ACC112 (cell line): Measurements from ENCODE around the gene OTOP2.
A peak's percentile ranks its signal among the peaks of the same experiment; 100 is the strongest.
"Not testable (repeated sequence)": the region's sequence is repeated elsewhere in the genome, so short reads cannot be mapped to it uniquely, and the experiment has no call there.

Experiments used
- H2AFZ ChIP-seq: fragments of 200-600 bp; sonication (generic); one replicate; pipeline ENCODE4 v1.6.0; 2017; ENCODE audit warnings: antibody characterized with exemption, low read length; ENCODE audit not compliant: unreplicated experiment
- H3K27ac ChIP-seq: fragments of 200-600 bp; sonication (generic); 2 replicates; pipeline ENCODE4 v1.5.1; 2014; ENCODE audit warnings: low read depth, mild to moderate bottlenecking, antibody characterized with exemption, low read length, moderate library complexity
- H3K27me3 ChIP-seq: fragments of 200-600 bp; sonication (generic); 2 replicates; pipeline ENCODE4 v1.6.1; 2014; ENCODE audit warnings: mild to moderate bottlenecking, antibody characterized with exemption, low read length, moderate library complexity, mixed read lengths; ENCODE audit not compliant: insufficient read depth
- H3K36me3 ChIP-seq: fragments of 200-600 bp; sonication (generic); 2 replicates; pipeline ENCODE4 v1.6.1; 2016; ENCODE audit warnings: mild to moderate bottlenecking, antibody characterized with exemption, low read length, moderate library complexity, mixed read lengths; ENCODE audit not compliant: insufficient read depth
- H3K4me1 ChIP-seq: fragments of 200-600 bp; sonication (generic); one replicate; pipeline ENCODE4 v1.6.1; 2016; ENCODE audit warnings: low read length, mixed read lengths; ENCODE audit not compliant: insufficient read depth, unreplicated experiment, control insufficient read depth
- H3K4me3 ChIP-seq: fragments of 200-600 bp; sonication (generic); 2 replicates; pipeline ENCODE4 v1.5.1; 2014; ENCODE audit warnings: mild to moderate bottlenecking, low read depth, low read length
- H3K79me2 ChIP-seq: fragments of 200-600 bp; sonication (generic); one replicate; pipeline ENCODE4 v1.6.0; 2016; ENCODE audit warnings: low read length; ENCODE audit not compliant: control insufficient read depth, unreplicated experiment, insufficient read depth

The OTOP2 gene

GRCh38 chr17:74964988-74965622 lies 41.0 kb downstream of the OTOP2 start:
- Histone ChIP-seq H3K4me3 (no peak overlapping the region), H3K27me3 (no peaks in the 10 kb centered on the region), H3K36me3 (no peaks in the 10 kb centered on the region), H2AFZ (no peak overlapping the region), H3K27ac (no peak overlapping the region), H3K4me1 (peaks cover 4% of the 10 kb centered on the region), H3K79me2 (no peaks in the 10 kb centered on the region)

- Histone ChIP-seq H3K79me2 (no peaks in the 10 kb centered on the region), H3K27ac (no peak overlapping the region), H2AFZ (no peak overlapping the region), H3K4me1 (no peaks in the 10 kb centered on the region), H3K4me3 (no peak overlapping the region), H3K27me3 (peaks cover 27% of the 10 kb centered on the region), H3K36me3 (no peaks in the 10 kb centered on the region)
Observed at GRCh38 chr17:74968361-74968780, 44.3 kb downstream of the OTOP2 start.

GRCh38 chr17:74969501-74969900 lies 45.4 kb downstream of the OTOP2 start:
- H3K4me1 ChIP-seq, H2AFZ ChIP-seq, H3K27ac ChIP-seq, H3K36me3 ChIP-seq, H3K79me2 ChIP-seq, H3K4me3 ChIP-seq: not testable (repeated sequence)
- H3K27me3 ChIP-seq: peaks cover 35% of the 10 kb centered on the region

GRCh38 chr17:74970395-74970794 lies 46.3 kb downstream of the OTOP2 start:
- H2AFZ ChIP-seq: no peak overlapping the region
- H3K36me3 ChIP-seq: no peaks in the 10 kb centered on the region
- H3K4me1 ChIP-seq: no peaks in the 10 kb centered on the region
- H3K4me3 ChIP-seq: no peak overlapping the region
- no peak overlapping the region for H3K27ac ChIP-seq
- H3K27me3 ChIP-seq: peaks cover 36% of the 10 kb centered on the region
- no peaks in the 10 kb centered on the region for H3K79me2 ChIP-seq

GRCh38 chr17:74971069-74971841 lies 47.2 kb downstream of the OTOP2 start:
- Histone ChIP-seq H3K27ac (no peak overlapping the region), H3K27me3 (peaks cover 36% of the 10 kb centered on the region), H2AFZ (no peak overlapping the region), H3K4me1 (no peaks in the 10 kb centered on the region), H3K36me3 (no peaks in the 10 kb centered on the region), H3K79me2 (no peaks in the 10 kb centered on the region), H3K4me3 (no peak overlapping the region)

GRCh38 chr17:74971842-74972106 lies 47.7 kb downstream of the OTOP2 start:
- no peaks in the 10 kb centered on the region for H3K4me1 ChIP-seq
- no peaks in the 10 kb centered on the region for H3K79me2 ChIP-seq
- H3K27me3 ChIP-seq: peaks cover 36% of the 10 kb centered on the region
- H3K36me3 ChIP-seq: no peaks in the 10 kb centered on the region
- no peak overlapping the region for H3K27ac ChIP-seq
- no peak overlapping the region for H2AFZ ChIP-seq
- no peak overlapping the region for H3K4me3 ChIP-seq

- Histone ChIP-seq H3K36me3 (no peaks in the 10 kb centered on the region), H3K4me3 (peak within 1 kb of the TSS; percentile 56), H2AFZ (peak within 1 kb of the TSS; percentile 9), H3K4me1 (no peaks in the 10 kb centered on the region), H3K27me3 (peaks cover 36% of the 10 kb centered on the region), H3K79me2 (no peaks in the 10 kb centered on the region), H3K27ac (no peak within 1 kb of the TSS)
Observed at GRCh38 chr17:74972107-74972972, 48.3 kb downstream of the OTOP2 start, which contains the start of gene HID1. Gene HID1, minus strand, starts transcription at chr17:74972759. Its CDS starts 103 bp downstream, at chr17:74972656.

- H3K27ac ChIP-seq: no peak overlapping the region
- H3K36me3 ChIP-seq: no peaks in the 10 kb centered on the region
- peak overlapping the region; percentile 56; the same call in 1 of the 2 replicates for H3K4me3 ChIP-seq
- no peaks in the 10 kb centered on the region for H3K4me1 ChIP-seq
- H3K27me3 ChIP-seq: peaks cover 36% of the 10 kb centered on the region
- H3K79me2 ChIP-seq: no peaks in the 10 kb centered on the region
- H2AFZ ChIP-seq: peak overlapping the region; percentile 9
Observed at GRCh38 chr17:74972973-74973328, 48.9 kb downstream of the OTOP2 start.

GRCh38 chr17:74975943-74976342 lies 51.9 kb downstream of the OTOP2 start:
- no peak overlapping the region for H3K4me3 ChIP-seq
- H3K4me1 ChIP-seq: no peaks in the 10 kb centered on the region
- no peak overlapping the region for H2AFZ ChIP-seq
- no peaks in the 10 kb centered on the region for H3K36me3 ChIP-seq
- H3K79me2 ChIP-seq: no peaks in the 10 kb centered on the region
- H3K27me3 ChIP-seq: peaks cover 34% of the 10 kb centered on the region
- no peak overlapping the region for H3K27ac ChIP-seq

GRCh38 chr17:74977802-74978201 lies 53.7 kb downstream of the OTOP2 start:
- H3K27ac ChIP-seq: no peak overlapping the region
- peaks cover 11% of the 10 kb centered on the region for H3K4me1 ChIP-seq
- peaks cover 15% of the 10 kb centered on the region for H3K27me3 ChIP-seq

More at GRCh38 chr17:74977802-74978201, 53.7 kb downstream of the OTOP2 start:
- no peak overlapping the region for H3K4me3 ChIP-seq
- H2AFZ ChIP-seq: no peak overlapping the region
- H3K79me2 ChIP-seq: peaks cover 2% of the 10 kb centered on the region
- H3K36me3 ChIP-seq: no peaks in the 10 kb centered on the region
